Epithelial cell of esophagus (primary cell): ENCODE results near the gene FXYD7.

Experiments used
- DNase-seq: peaks from one replicate; pipeline ENCODE4 v3.0.0; 2010; ENCODE audit warnings: low read depth
- H3K4me3 ChIP-seq: 2 replicates; pipeline ENCODE4 v1.5.1; 2011; ENCODE audit warnings: mild to moderate bottlenecking, low read length, control low read depth
- TF ChIP-seq, protein P1 (sequence below): IDR thresholded peaks from 2 replicates; pipeline ENCODE4 v1.5.1; 2011; ENCODE audit warnings: low read depth, mild to moderate bottlenecking, low read length, control low read depth, inconsistent platforms; ENCODE audit not compliant: insufficient read depth; ENCODE audit errors: missing control alignments

The FXYD7 gene

DNA sequence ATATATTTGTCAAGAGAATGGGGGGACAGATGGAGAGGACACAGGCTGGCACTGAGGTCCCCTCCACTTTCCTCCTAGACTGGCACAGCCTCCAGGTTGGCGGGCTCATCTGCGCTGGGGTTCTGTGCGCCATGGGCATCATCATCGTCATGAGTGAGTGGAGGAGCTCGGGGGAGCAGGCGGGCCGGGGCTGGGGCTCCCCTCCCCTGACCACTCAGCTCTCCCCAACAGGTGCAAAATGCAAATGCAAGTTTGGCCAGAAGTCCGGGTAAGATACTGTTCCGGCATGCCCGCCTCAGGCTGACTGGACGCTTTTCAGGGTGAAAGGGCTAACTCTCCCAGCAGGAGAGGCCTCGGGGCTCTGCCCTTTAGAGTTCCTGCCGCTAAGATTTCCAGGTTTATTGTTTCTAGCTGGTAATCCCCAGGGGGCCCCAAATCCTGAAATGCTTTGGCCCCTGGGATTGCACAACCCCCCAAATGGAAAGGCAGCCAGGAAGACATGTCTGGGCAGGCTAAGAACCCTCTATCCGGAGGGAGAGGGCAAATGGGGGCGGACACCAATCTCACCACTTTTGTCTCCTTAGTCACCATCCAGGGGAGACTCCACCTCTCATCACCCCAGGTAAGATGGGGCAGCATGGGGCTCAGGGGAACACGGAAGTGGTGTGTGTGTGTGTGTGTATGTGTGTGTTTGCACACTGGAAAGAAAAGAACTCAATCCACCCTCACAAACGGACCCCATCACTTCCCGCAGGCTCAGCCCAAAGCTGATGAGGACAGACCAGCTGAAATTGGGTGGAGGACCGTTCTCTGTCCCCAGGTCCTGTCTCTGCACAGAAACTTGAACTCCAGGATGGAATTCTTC, 20.1 kb upstream of the FXYD7 start:
- H3K4me3 ChIP-seq: no peak overlapping the region
- DNase-seq: peak; percentile 94
- TF ChIP-seq, protein P1, sequence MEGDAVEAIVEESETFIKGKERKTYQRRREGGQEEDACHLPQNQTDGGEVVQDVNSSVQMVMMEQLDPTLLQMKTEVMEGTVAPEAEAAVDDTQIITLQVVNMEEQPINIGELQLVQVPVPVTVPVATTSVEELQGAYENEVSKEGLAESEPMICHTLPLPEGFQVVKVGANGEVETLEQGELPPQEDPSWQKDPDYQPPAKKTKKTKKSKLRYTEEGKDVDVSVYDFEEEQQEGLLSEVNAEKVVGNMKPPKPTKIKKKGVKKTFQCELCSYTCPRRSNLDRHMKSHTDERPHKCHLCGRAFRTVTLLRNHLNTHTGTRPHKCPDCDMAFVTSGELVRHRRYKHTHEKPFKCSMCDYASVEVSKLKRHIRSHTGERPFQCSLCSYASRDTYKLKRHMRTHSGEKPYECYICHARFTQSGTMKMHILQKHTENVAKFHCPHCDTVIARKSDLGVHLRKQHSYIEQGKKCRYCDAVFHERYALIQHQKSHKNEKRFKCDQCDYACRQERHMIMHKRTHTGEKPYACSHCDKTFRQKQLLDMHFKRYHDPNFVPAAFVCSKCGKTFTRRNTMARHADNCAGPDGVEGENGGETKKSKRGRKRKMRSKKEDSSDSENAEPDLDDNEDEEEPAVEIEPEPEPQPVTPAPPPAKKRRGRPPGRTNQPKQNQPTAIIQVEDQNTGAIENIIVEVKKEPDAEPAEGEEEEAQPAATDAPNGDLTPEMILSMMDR: no peak

DNA sequence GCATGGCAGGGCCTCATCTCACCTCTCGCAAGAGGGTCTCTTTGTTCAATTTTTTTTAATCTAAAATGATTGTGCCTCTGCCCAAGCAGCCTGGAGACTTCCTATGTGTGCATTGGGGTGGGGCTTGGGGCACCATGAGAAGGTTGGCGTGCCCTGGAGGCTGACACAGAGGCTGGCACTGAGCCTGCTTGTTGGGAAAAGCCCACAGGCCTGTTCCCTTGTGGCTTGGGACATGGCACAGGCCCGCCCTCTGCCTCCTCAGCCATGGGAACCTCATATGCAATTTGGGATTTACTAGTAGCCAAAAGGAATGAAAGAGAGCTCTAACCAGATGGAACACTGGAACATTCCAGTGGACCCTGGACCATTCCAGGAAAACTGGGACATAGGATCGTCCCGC, 19.5 kb upstream of the FXYD7 start:
- no peak overlapping the region for H3K4me3 ChIP-seq
- peak; percentile 74 for DNase-seq
- TF ChIP-seq, protein P1: no peak

GRCh38 chr19:35124098-35125060, 18.7 kb upstream of the FXYD7 start:
- DNase-seq: peak; percentile 92
- peak overlapping the region; percentile 9 for H3K4me3 ChIP-seq
- TF ChIP-seq, protein P1: no peak

GRCh38 chr19:35125270-35125717, 17.8 kb upstream of the FXYD7 start:
- DNase-seq: no peak
- no peak overlapping the region for H3K4me3 ChIP-seq
- TF ChIP-seq, protein P1: no peak

DNA sequence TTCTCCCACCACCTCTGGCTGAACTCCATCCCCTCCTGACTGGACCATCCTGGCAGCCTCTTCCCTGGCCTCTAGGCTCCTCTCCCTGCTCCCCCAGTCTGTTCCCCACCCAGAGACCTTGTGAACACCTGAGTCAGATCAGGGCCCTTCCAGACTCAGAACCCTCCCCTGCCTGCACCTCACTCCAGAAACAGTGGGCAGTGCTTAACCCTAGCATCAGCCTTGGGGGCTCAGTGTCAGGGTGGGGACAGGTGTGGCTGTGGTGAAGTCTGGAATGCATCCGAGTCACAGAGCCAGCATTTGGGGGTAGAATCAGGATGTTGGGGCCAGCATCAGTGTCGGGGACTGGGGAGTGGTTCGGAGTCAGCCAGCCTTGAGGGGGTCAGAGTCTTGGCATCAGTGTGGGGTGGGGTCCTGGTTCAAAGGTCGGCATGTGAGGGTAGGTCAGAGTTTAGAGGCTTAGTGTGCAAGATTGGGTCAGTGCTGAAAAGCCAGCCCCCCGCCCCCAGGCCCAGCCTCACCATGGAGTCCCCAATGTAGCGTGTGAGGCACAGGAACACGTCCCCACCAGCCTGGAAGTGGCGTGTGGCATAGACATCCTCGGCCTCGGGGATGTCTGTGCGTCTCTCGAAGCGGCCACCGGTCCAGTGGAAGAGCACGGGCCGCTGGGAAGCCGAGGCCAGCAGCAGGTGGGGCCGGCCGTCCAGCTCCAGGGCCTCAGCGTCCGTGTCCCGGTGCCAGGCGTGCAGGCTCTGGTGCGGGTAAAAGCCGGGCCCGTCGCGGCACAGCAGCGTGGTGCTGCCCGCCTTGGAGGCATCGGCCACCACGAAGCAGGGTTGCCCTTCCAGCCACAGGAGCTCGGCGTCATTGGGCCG, 17.1 kb upstream of the FXYD7 start:
- DNase-seq: no peak

DNA sequence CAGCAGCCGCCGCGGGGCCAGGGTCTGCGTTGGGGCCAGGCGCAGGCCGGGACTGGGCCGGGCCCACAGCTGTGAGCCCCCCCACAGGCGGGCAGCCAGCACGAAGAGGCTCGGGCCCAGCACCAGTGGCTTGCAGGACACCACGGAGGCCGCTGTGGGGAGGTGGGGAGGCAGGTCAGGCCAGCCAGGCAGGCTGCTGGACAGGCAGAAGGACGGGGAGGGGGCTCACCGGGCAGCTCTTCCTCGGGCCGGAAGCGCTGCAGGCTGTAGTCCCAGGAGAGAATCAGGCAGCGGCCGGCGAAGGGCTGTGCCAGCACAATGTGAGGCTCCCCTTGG, 16.5 kb upstream of the FXYD7 start:
- TF ChIP-seq, protein P1: no peak
- no peak for DNase-seq
- H3K4me3 ChIP-seq: no peak overlapping the region

More for the DNA sequence above, 17.1 kb upstream of the FXYD7 start:
- H3K4me3 ChIP-seq: no peak overlapping the region
- TF ChIP-seq, protein P1: no peak
